Nephron progenitor cell (in vitro differentiated cells): Measurements from ENCODE around the gene SSTR1.

ENCODE experiments used
- DNase-seq: peaks from one replicate; pipeline ENCODE4 v3.0.0; 2021
- H3K27ac Mint-ChIP-seq: 2 replicates; pipeline ENCODE4 v1.8.0; 2021; ENCODE audit warnings: mild to moderate bottlenecking, moderate library complexity, mixed read lengths
- H3K27me3 Mint-ChIP-seq: 2 replicates; pipeline ENCODE4 v1.8.0; 2021; ENCODE audit warnings: mild to moderate bottlenecking, low read depth, mixed read lengths; ENCODE audit not compliant: poor library complexity
- H3K36me3 Mint-ChIP-seq: 2 replicates; pipeline ENCODE4 v1.8.0; 2021; ENCODE audit warnings: low read depth, mixed read lengths
- H3K4me1 Mint-ChIP-seq: 2 replicates; pipeline ENCODE4 v1.8.0; 2021; ENCODE audit warnings: mixed read lengths
- H3K4me3 Mint-ChIP-seq: 2 replicates; pipeline ENCODE4 v1.8.0; 2021; ENCODE audit warnings: mild to moderate bottlenecking, moderate library complexity, mixed read lengths
- H3K9me3 Mint-ChIP-seq: 2 replicates; pipeline ENCODE4 v1.8.0; 2021; ENCODE audit warnings: mild to moderate bottlenecking, moderate library complexity, mixed read lengths
- TF ChIP-seq, protein P1 (sequence below): fragments of 200-600 bp; sonication (generic); IDR thresholded peaks from 2 replicates; pipeline ENCODE4 v1.5.0; 2021; ENCODE audit warnings: antibody characterized with exemption

The SSTR1 gene

DNA sequence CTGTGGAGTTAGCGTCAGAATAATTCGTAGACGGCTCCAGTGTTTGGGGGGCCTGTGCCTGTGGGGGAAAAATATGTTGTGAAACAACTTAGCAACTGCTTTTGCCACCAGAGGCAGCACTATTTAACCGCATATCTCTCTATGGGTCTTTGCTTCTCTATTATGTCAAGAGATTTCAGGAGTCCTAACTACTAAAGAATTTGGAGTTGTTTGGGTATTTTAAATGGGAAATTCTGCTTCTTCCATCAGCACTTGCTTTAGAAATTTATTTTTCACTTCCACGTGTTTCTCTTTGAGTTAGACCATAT lies 48.8 kb downstream of the SSTR1 start:
- H3K27ac Mint-ChIP-seq = no peak overlapping the region
- H3K4me3 Mint-ChIP-seq = peak overlapping the region; percentile 73
- DNase-seq = no peak
- peaks cover 63% of the 10 kb centered on the region for H3K27me3 Mint-ChIP-seq
- H3K36me3 Mint-ChIP-seq = no peaks in the 10 kb centered on the region
- TF ChIP-seq, protein P1, sequence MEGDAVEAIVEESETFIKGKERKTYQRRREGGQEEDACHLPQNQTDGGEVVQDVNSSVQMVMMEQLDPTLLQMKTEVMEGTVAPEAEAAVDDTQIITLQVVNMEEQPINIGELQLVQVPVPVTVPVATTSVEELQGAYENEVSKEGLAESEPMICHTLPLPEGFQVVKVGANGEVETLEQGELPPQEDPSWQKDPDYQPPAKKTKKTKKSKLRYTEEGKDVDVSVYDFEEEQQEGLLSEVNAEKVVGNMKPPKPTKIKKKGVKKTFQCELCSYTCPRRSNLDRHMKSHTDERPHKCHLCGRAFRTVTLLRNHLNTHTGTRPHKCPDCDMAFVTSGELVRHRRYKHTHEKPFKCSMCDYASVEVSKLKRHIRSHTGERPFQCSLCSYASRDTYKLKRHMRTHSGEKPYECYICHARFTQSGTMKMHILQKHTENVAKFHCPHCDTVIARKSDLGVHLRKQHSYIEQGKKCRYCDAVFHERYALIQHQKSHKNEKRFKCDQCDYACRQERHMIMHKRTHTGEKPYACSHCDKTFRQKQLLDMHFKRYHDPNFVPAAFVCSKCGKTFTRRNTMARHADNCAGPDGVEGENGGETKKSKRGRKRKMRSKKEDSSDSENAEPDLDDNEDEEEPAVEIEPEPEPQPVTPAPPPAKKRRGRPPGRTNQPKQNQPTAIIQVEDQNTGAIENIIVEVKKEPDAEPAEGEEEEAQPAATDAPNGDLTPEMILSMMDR = no peak
- peaks cover 5% of the 10 kb centered on the region for H3K4me1 Mint-ChIP-seq
- H3K9me3 Mint-ChIP-seq = peaks cover 4% of the 10 kb centered on the region

DNA sequence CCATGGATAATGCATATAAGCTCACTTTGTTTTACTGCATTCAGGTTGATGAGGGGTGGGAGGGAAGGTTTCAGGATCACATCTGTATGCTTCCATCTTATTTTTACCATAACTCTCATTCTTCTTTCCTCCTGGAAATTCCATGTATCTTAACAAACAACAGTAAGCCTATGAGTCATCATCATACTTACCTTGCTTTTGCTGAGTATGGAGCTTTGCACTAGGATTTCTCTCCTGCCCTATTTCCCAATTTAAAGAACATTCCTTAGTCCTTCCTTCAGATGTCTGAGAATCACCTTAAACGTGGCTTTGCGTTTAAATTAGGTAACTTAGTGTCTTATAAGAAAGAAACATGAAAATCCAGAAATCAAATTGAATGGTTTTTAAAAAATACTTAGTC lies 49.8 kb downstream of the SSTR1 start:
- Mint-ChIP-seq H3K9me3 (peaks cover 13% of the 10 kb centered on the region), H3K27ac (no peak overlapping the region), H3K4me1 (peaks cover 5% of the 10 kb centered on the region), H3K36me3 (no peaks in the 10 kb centered on the region), H3K27me3 (peaks cover 58% of the 10 kb centered on the region), H3K4me3 (no peak overlapping the region)
- DNase-seq = no peak
- TF ChIP-seq, protein P1 = no peak

DNA sequence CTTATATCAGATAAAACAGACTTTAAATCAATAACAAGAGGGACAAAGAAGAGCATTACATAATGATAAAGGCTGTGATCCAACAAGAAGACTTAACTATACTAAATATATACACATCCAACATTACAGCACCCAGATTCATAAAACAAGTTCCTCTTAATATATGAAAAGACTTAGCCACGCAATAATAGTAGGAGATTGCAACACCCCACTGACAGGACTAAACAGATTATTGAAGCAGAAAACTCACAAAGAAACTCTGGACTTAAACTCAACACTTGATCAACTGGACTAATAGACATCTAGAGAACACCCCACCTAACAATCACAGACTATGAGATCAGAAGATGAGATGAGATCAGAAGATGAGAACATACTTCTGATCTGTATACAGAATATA lies 53.9 kb downstream of the SSTR1 start:
- Mint-ChIP-seq H3K27me3 (peaks cover 35% of the 10 kb centered on the region), H3K27ac (no peak overlapping the region), H3K4me3 (no peak overlapping the region), H3K4me1 (no peaks in the 10 kb centered on the region), H3K36me3 (no peaks in the 10 kb centered on the region), H3K9me3 (peaks cover 25% of the 10 kb centered on the region)
- DNase-seq = no peak
- TF ChIP-seq, protein P1 = no peak
